SK-N-MC (cell line): ENCODE measurements around the gene VPS54.

Experiments used
- DNase-seq: peaks from one replicate; pipeline ENCODE4 v3.0.0-alpha.2; 2011; ENCODE audit warnings: low read depth, low spot score
- H3K27ac ChIP-seq: fragments of 200-600 bp; sonication (generic); 2 replicates; pipeline ENCODE4 v1.5.1; 2016; ENCODE audit warnings: mixed run types
- H3K36me3 ChIP-seq: fragments of 200-600 bp; sonication (generic); 2 replicates; pipeline ENCODE4 v1.6.1; 2017; ENCODE audit warnings: antibody characterized with exemption, low read length, mixed read lengths; ENCODE audit not compliant: insufficient read depth
- H3K4me3 ChIP-seq: fragments of 200-600 bp; sonication (generic); 2 replicates; pipeline ENCODE4 v1.5.1; 2016
- H3K9ac ChIP-seq: fragments of 200-600 bp; sonication (generic); 2 replicates; pipeline ENCODE4 v1.8.0; 2017; ENCODE audit warnings: mixed run types, mixed read lengths; ENCODE audit not compliant: insufficient read length
- H3K9me3 ChIP-seq: fragments of 200-600 bp; sonication (generic); 2 replicates; pipeline ENCODE4 v1.6.1; 2017; ENCODE audit warnings: low read depth, mild to moderate bottlenecking, antibody characterized with exemption, low read length, moderate library complexity, mixed read lengths
- EZH2 ChIP-seq: fragments of 200-600 bp; sonication (generic); IDR thresholded peaks from one replicate; pipeline ENCODE4 v1.6.1; 2017; ENCODE audit warnings: antibody characterized with exemption
- FOXP2 ChIP-seq: optimal IDR thresholded peaks from 2 replicates; pipeline ENCODE3; 2011; ENCODE audit warnings: mild to moderate bottlenecking, moderate library complexity; ENCODE audit not compliant: insufficient read depth; ENCODE audit errors: extremely low read length, control extremely low read depth
- POLR2AphosphoS5 ChIP-seq: IDR thresholded peaks from 2 replicates; pipeline ENCODE4 v1.6.1; 2012; ENCODE audit warnings: mild to moderate bottlenecking, low read depth, low read length, borderline replicate concordance

VPS54 gene

DNA sequence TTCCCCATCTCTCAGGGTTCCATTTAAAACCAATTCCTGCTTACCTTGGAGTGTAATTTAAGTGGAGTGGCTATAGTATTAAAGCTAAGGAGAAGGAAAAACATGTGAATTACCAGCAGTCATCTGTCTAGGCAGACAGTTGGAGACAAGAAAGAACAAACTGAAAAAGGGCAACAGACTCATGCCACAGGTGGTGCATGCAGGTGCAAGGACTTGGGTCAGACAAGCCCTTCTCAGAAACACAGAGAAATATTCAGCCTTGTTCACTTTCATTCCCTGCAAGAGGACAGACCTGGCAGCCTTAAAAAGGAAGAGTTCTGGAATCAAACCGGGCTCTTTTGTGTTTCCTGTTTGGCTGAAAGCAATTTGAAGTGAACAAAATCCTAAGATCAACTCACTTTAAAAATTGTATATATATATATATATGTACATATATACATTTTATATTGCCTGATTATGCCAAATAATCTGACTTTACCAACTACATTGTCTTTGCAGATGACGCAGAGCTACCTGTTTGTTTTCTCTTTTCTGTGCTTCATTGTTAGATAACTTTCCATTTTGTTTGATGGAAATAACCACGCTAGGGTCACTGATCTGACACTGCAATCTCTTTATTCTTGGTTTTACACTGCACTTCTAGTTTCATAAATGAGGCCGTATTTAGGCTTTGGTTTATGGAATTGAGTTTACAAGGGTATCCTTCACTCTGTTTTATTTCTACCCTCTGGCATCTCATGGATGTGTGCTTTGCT lies 35.1 kb upstream of the VPS54 start:
- no peaks in the 10 kb centered on the region for H3K9me3 ChIP-seq
- H3K4me3 ChIP-seq, result no peak overlapping the region
- TF ChIP-seq EZH2 (no peak), FOXP2 (no peak), POLR2AphosphoS5 (no peak)
- H3K9ac ChIP-seq, result no peak overlapping the region
- H3K36me3 ChIP-seq, result no peaks in the 10 kb centered on the region
- no peak for DNase-seq
- H3K27ac ChIP-seq, result no peak overlapping the region

DNA sequence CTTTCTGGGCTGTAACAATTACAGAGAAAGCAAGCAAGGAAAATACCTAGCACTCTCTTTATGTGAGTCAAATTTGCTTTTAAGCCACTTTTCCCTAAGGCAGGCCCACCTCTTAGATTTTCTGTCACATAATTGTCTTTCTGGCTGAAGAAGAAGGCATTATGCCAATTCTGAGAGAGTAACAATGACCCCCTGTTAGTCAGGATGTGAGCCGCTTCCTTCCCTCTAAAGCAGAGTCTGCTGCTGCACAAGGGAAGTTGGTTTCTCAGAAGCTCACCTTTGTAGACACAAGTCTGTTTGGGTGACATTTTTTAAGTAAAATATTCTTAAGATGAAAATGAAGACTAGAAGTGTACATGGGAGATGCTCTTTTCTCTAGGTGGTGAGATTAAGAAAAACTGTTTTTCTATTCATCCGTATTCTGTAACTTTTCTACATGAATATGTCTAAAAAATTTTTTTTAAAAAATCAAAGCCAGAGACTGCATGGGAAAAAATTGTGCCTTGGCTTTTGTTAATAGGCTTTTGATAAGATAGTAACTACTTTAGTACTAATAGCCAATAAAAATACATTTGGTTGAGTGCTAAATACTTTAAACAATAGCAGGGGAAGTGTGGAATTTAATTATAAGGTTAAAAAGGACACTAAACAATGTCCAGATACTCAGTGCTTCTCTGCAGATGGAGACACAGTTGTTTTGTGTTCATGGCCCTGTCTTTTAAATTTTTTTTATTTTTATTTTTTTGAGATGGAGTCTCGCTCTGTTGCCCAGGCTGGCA lies 33.4 kb upstream of the VPS54 start:
- Histone ChIP-seq H3K36me3 (no peaks in the 10 kb centered on the region), H3K9me3 (no peaks in the 10 kb centered on the region), H3K4me3 (no peak overlapping the region), H3K27ac (no peak overlapping the region), H3K9ac (no peak overlapping the region)
- TF ChIP-seq FOXP2 (no peak), EZH2 (no peak), POLR2AphosphoS5 (no peak)
- DNase-seq, result no peak

DNA sequence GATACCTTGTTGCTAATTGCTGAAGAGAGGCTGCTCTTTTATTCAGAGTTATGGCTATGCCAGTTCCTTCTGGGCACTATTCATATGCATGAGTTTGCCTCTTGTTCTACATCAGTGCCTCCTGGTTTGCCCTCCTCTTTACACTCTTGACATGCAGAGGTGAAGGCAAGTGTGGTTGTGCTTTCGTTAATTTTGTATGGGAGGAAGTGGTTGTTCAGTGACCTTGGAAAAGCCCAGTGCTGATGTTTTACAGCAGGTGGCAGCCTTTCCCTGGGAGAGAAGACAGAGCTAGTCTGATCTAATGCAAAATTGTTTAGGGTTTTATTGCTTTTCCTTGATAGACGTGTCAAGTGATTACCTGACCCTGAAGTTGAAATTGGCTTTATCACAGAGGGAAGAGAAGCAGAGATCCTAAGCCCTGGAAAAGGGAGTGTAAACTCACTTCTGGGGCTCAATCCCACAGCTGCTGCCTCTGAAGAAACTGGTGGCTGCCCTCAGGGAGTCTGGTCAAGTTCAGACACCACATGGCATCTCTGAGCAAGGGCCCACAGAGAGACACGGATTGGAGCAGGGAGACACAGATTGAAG lies 30.5 kb upstream of the VPS54 start:
- TF ChIP-seq EZH2, result no peak
- no peak for TF ChIP-seq FOXP2
- TF ChIP-seq POLR2AphosphoS5, result no peak
- peak; percentile 24 for DNase-seq
- no peaks in the 10 kb centered on the region for H3K36me3 ChIP-seq
- H3K9ac ChIP-seq, result no peak overlapping the region
- no peaks in the 10 kb centered on the region for H3K9me3 ChIP-seq
- no peak overlapping the region for H3K27ac ChIP-seq
- no peak overlapping the region for H3K4me3 ChIP-seq

DNA sequence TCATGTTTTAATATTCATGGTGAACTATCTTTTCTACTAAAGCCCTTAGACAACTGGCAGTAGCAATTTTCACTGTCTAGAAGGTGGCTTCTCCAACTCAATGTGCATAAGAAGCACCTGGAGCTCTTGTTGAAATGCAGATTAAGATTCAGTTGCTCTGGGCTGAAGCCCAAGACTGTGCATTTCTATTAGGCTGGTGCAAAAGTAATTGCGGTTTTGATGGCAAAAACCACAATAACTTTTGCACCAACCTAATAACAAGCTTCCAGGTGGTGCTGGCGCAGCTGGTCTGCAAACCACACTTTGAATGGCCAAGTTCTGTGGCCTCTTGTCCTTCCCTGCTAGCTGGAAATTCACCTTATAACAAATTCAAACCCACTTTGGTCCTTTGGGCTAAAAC lies 26.7 kb upstream of the VPS54 start:
- DNase-seq, result no peak
- no peak for TF ChIP-seq FOXP2
- no peaks in the 10 kb centered on the region for H3K36me3 ChIP-seq
- H3K9me3 ChIP-seq, result no peaks in the 10 kb centered on the region
- H3K9ac ChIP-seq, result no peak overlapping the region
- no peak overlapping the region for H3K4me3 ChIP-seq
- no peak overlapping the region for H3K27ac ChIP-seq

DNA sequence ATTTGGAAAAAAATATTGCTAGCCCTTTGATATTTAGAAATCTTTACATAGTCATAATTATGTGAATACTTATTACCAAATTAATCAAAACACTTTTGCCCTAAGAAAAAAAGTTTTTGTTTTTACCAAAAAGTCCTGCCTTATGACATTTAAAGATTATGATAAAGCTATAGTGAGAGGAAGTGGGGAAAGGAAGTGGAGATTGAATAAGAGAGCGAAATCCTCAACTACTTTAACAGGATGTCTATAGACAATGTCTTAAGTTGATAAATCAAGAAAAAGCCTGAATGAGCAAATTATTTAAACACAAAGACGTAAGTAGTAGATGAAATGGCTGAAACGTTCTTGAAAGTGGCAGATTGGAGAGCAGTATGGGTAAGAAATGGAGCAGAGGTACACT lies 20.9 kb upstream of the VPS54 start:
- Histone ChIP-seq H3K9me3 (no peaks in the 10 kb centered on the region), H3K27ac (no peak overlapping the region), H3K9ac (no peak overlapping the region), H3K4me3 (no peak overlapping the region), H3K36me3 (no peaks in the 10 kb centered on the region)
- TF ChIP-seq EZH2 (no peak), FOXP2 (no peak), POLR2AphosphoS5 (no peak)
- DNase-seq, result no peak

DNA sequence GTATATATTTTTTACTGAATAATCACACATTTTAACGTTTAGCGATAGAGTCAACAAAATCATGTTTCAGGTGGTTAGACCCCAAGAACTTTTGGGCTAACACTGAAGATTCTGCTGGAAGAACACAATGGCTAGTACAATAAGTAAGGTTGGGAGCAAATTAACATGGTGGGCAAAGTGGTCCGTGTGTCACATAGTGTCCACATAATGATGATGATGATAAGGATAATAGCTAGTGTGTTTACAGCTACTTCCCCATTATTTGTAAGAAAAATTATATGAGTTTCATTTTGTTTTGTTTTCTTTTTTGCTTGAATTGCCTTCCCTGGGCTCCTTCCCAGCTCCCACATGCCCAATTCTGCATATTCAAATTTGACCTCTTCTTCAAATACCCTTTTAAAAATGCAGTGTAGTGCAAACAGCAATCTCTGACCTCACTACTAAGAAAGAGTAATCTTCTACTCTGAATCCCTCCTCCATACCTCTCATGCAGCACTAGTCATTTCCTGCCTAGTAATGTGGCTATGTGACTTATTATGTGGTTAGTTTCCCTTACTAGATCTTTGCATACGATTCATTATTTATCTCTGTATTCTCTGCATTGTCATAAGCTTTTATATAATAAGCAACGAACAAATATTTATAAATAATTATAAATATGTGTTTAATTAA lies 16.9 kb upstream of the VPS54 start:
- Histone ChIP-seq H3K27ac (no peak overlapping the region), H3K4me3 (no peak overlapping the region), H3K9me3 (no peaks in the 10 kb centered on the region), H3K9ac (no peak overlapping the region), H3K36me3 (no peaks in the 10 kb centered on the region)
- DNase-seq, result no peak
- no peak for TF ChIP-seq EZH2
- TF ChIP-seq POLR2AphosphoS5, result no peak
- TF ChIP-seq FOXP2, result no peak

DNA sequence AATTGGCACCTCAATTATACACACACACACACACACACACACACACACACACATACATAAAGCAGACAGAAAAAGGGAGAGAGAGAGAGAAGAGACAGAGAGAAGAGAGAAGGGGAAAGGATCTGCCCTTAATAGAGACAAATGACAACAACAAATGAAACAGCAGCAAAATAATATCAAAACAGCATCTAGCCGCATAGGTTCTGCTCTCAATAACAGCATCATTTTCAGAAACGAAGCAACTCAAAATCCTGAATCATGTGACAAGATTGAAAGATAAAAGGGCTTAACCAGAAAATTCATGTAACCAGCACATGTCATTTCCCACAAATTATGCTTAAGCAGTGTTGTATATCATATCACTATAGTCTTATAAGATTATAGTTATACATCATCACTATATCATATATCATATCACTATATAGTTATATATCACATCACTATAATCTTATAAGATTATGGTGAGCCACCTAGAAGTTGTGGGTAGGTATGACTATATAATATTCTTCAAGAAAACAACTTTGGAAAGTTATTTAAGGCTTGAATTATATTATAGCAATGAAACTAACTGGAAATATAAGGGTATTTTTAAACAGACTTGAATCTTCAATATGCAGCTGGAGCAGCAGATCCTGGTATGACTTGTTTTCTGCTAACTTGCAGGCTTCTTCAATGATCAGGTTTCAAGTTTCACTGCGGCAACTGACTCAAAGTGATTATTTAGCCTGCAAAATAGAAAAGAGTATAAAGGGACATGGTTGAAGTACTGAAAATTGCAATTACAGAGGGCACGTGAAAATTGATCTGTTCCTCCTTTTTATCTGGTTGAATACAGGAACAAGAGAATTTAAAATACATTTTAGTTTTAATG lies 16.1 kb upstream of the VPS54 start:
- no peak overlapping the region for H3K27ac ChIP-seq
- H3K36me3 ChIP-seq, result no peaks in the 10 kb centered on the region
- no peak overlapping the region for H3K4me3 ChIP-seq
- TF ChIP-seq EZH2, result no peak
- no peak for TF ChIP-seq FOXP2
- no peak for TF ChIP-seq POLR2AphosphoS5
- H3K9me3 ChIP-seq, result no peaks in the 10 kb centered on the region
- no peak overlapping the region for H3K9ac ChIP-seq
- DNase-seq, result no peak

DNA sequence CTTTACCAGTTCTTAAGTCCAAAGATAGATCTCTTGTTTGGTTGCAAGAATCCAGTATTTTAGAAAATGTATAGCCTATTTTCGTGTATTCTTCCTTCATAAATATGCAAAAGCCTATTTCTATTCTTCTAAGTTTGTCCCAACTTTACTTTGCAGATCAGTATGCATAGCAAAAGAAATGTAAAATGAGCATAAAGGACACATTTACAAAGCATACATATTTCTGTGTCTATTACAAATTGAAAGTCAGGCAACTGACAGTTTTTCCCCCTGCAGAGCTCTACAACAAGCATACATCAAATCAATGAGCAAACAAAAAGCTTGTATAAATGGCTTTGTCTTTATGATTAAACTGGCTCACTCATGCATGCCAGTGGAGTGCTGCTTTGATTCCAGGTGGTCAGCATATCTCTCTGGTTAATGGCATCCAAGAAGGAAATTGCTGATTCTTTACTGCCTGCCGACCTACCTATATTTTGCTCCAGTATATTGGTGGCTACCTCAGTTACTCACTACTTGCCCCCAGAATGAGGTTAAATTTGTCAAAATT lies 10.0 kb upstream of the VPS54 start:
- DNase-seq, result no peak
- Histone ChIP-seq H3K27ac (no peak overlapping the region), H3K9me3 (no peaks in the 10 kb centered on the region), H3K36me3 (no peaks in the 10 kb centered on the region), H3K4me3 (no peak overlapping the region), H3K9ac (no peak overlapping the region)
- TF ChIP-seq EZH2 (no peak), FOXP2 (no peak), POLR2AphosphoS5 (no peak)
